Measurements from ENCODE around the gene MYO7A.

MYO7A gene

GRCh38 chr11:77127920-77128691 is at the start of gene MYO7A:
MYO7A (plus strand) TSS chr11:77128246; CDS start chr11:77130635, 2,389 bp downstream.
- peak; percentile 94 for DNase-seq

GRCh38 chr11:77079666-77080065 is 48.4 kb upstream of the MYO7A start:
- no peak for DNase-seq

- DNase-seq, result no peak
These were observed 47.3 kb upstream of the MYO7A start for GRCh38 chr11:77080643-77081210.

DNA sequence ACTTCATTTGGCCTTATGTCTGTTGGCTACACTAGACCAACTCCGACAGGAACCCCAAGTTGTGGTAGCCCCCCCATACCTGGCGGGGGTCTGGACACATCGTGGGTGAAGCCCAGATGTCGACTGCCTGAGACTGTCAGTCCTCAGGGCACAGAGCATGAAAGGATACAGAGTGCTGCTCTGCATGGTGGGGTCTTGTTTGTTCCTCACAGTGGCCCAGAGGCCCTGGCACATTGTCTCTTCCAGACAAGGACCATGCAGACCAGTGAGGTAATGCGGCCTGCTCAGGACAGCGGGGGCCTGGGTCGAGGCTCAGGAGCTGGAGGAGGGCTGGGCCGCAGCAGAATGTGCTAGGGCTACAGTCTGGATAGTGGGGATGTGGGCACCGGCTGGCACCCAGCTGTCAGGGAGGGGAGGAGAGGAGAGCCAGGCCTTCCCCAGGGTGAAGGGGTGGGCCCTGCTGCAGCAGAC is 46.6 kb upstream of the MYO7A start:
- DNase-seq, result no peak

DNA sequence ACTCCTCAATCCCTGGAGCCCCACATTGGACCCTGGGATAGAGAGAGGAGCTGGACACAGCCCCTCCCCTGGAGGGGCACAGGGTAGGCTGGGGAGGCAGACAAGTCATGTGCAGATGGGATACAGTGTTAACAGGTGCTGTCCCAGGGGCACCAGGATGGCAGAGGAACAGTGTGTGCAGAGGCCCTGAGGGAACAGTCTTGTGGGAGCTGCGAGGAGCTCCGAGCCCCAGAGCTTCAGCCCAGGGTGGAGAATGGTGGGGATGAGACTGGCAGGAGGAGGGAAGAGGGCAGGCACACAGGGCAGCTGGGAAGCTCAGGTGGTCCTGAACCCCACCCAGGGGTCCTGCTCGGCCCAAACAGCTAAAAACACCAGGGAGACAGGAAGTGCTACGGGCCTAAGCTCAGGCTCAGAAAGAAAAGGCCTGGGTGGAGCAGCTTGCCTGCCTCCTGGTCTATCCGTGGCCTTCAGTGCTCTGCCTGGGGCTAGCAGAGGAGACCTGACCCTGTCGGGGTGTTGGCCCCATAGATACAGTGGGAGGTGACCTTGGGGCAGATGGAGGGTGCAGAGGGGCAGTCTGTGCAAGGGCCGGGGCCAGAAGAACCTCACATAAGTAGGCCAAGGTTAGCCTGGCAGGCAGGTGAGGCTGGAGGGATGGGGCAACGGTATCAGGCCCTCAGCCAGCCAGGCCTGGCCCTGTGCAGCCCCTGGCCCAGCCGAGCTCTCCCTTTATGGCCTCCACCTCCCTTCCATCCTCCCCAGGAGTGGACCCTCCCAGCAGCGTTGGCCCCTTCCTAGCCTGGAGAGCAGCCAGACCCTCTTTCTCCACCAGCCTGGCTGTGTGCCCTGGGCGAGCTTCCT is 45.8 kb upstream of the MYO7A start:
- DNase-seq, result no peak

DNA sequence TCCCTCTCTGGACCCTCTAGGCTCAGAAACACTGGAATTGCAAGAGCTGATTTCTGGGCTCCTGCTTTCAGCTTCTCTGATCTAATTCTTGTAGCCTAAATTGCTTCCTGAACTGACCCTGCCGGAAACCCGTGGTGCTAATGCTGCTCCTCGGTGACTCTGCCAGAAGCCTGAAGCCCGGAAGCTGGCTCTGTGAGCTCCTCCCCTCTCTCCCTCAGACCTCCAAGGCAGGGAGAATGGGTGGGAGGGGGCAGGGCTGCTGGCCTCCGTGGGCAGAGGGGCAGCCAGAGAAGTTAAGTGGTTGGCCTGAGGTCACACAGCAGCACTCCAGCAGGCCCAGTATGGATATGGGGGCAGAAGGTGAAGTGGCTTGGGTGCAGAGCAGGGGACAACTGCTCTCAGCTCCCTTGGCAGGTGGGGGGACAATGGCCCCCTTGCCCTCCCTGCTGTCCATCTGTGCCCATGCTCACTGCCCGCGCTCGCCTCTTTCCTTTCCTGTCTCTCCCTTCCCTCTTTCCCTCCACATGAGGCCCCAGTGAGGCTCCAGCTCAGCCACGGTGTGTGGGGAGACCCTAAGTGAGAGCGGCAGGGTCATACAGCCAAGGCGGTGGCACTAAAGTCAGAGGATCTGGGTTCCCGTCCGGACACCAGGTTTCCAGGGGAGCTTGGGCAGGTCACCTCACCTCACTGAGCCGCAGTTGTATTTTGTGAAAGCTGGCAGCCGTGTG is 45.0 kb upstream of the MYO7A start:
- no peak for DNase-seq

DNA sequence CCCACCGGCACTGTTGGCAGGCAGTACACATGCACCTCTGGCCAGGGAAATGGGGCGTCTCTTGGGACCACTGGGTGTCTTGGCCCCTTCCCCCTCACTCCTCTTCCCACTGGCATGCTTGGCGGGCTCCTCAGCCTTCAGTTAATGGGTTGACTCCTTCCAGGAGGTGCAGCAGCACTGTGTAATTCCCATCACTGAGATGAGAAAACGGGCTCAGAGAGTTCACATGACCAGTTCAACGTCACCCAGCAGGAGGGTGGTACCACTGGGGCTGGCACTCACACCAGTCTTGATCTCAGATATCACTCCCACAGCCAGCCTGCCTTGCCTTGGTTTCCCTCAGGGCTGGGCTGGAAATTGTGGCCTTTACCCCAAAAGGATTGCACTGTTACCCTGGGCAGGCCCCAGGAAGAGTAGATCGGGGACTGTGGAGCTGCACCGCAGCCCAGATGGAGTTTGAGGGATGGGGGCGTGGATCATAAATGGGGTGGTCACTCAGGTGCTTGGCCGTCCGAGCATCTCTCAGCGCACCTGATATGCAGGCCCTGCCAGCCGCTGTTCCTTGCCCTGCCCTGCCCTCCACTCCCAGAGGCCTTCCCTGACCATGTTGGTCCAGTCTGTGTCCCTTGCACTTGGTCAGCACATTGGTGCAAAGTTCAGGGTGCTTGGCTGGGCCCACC is 44.3 kb upstream of the MYO7A start:
- no peak for DNase-seq

DNA sequence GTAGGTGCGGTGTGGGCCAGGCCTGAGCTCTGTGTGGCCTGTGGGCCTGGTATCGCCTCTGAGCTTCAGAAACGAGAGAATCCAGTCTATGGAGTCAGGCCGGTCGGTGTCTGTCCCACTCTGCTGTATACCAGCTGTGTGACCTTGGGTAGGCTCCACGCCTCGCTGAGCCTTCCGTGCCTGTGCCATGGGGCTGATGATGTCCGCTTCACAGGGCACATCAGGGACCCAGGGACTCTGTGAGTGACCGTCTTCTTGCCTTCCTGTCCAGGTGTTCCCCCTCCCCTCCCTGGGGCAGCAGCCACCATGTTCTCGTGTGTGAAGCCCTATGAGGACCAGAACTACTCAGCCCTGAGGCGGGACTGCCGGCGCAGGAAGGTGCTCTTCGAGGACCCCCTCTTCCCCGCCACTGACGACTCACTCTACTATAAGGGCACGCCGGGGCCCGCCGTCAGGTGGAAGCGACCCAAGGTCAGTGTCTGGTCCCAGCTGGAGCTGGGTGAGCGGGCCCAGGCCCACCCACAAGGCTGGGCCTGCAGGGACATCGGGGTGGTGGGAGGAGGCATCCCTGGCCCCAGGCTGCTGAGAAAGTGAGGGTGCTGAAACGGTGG is 43.4 kb upstream of the MYO7A start:
- no peak for DNase-seq

- DNase-seq, result no peak
These were observed 42.4 kb upstream of the MYO7A start for GRCh38 chr11:77085652-77086051.

- DNase-seq, result no peak
These were observed 41.2 kb upstream of the MYO7A start for GRCh38 chr11:77086521-77087472.

DNA sequence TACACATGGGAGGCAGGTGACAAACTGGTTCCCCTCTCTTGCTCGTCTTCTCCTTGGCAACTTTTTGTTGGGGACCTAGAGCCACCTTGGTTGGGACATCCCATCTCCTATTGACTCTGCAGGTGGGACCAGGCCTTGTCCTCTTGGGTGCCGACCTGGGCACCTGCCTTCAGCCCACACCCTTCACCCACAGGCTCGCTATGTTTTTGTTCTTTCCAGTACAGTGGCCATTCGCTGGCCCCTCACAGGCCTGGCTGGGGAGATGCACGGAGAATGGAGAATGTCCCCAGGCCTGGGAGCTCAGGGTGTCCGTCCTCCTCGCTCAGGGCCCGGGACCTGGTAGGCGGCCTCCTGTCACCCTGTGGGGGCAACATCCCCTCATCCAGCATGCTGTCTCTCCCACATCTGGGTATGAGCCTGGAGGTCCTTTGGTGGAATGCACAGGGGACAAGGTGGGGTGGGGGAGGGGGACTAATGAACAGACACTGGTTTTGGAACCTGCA is 40.3 kb upstream of the MYO7A start:
- DNase-seq, result no peak

- DNase-seq, result no peak
These were observed 39.6 kb upstream of the MYO7A start for GRCh38 chr11:77088236-77089003.

- DNase-seq, result no peak
These were observed 39.0 kb upstream of the MYO7A start for GRCh38 chr11:77089004-77089545.

DNA sequence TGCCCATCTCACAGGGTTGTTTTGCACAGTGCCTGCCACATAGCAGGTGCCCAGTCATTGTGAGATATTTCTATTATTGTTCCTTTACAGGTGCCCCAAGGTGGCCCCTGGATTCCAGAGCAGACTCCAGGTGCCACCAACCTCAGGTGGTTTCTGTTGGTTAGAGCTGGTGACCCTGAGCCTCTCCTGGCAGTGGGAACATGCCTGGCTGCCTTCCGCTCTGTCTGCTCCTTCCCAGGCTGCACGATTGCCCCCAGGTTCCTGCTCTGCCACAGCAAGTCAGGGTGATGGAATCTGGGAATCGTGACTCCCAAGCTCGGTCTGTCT is 38.0 kb upstream of the MYO7A start:
- DNase-seq, result peak; percentile 48

- no peak for DNase-seq
These were observed 37.5 kb upstream of the MYO7A start for GRCh38 chr11:77090373-77091111.

DNA sequence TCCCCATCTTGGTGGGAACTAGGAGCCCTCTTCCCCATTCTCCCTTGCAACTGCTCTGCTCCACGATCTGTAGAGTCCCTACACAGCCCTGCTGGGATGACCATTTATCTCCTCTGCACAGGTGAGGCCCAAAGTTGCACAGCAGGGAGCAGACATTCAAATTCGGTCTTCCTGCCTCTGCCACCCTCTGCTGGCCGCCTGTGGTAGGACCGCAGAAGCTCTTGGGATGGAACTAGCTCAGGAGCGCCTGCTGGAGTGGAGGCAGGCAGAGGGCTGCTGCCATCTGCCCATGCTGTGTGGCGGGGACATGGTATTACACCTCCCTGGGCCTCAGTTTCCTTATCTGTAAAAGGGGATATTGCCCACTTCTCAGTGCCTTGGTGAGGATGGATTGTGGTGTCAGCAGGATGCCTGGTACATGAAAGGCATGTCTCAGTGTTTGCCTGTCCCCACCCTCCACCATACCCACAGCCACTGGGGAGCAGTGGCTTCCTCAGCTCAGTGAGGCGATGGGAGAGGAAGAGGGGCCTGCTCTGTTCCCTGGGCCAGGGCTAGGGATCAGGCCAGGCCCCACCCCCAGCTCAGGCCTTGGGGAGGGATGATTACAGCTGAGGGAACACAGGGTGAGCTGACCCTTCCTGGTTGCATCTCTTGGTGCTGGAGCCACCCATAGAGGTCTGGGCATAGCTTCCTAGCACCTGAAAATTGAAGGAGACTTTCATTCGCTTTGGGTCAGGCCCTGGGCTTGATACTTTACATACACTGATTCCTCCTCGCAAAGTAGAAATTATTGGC is 36.7 kb upstream of the MYO7A start:
- peak; percentile 91 for DNase-seq

DNA sequence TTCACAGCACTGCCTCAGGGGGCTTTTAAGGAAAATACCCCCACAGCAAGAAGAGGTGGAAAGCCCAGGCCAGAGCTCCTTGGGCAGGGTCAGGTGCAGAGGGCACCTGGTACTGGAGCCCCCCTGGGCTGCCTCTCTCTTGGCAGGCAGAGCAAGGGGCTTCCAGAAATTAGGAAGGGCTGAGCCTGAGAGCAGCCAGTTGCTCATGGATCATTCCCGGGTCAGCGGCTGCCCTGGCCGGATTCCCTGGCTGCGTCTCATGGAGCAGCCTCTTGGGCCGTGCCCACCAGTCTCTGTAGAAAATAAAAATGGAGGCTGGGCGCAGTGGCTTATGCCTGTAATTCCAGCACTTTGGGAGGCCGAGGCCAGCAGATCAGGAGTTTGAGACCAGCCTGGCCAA is 35.7 kb upstream of the MYO7A start:
- DNase-seq, result no peak

All from RPMI8226 (cell line).